ENCODE measurements around the gene WDR64. TPM values are rescaled to one million over a fixed set of nuclear protein-coding genes. Genes with fewer than 3 reads are reported as not detected.

The WDR64 gene
- total and polyA plus RNA-seq, 2 of the 13 experiments (the other 11 are each of a cell fraction or from before 2014, with no cell fraction given) = not detected

DNA sequence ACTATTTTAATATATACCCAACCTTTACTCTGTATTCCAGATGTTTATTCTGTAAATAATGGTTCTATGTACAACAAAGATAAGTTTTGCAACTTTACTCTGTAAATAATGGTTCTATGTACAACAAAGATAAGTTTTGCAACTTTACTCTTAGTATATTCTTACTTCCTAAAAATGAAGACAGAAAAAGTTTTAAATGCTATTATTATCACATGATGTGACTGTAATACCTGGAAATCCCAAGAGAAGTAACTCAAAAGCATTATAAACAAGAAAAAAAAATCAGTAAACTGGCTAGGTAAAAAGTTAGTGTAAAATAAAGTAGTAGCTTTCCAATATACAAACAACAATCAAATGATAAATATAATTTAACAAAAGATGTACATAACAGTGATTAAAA is 177.4 kb downstream of the WDR64 start:
- H3K36me3 ChIP-seq (replicated peaks in 1 of 2; ENCODE audit: control insufficient read depth in 1 of 2, insufficient read depth in 2 of 2, low read length in 2 of 2) = no peaks in the 10 kb centered on the region
- DNase-seq (ENCODE audit: low spot score) = no peak
- no peak overlapping the region for H3K27ac ChIP-seq (ENCODE audit: extremely low read length, insufficient read depth, low read length)
- ChIA-PET CTCF (ENCODE audit: low intra/inter-chr PET ratio, low total read pairs) (no interaction called here), POLR2A (no interaction called here)
- H3K9me3 ChIP-seq (ENCODE audit: low read length) = no peaks in the 10 kb centered on the region
- no peaks in the 10 kb centered on the region; a peak in 1 of 5 replicates for H3K27me3 ChIP-seq (ENCODE audit: control insufficient read depth in 1 of 2, insufficient read depth in 2 of 2, low read length in 2 of 2)
- BruUV-seq (replicated peaks) = no TSS peak
- H3K4me1 ChIP-seq (ENCODE audit: insufficient read depth, low read length) = no peaks in the 10 kb centered on the region
- no peaks in the 10 kb centered on the region for H4K20me1 ChIP-seq (ENCODE audit: insufficient read depth, low read length)
- intact Hi-C loops (cut with micrococcal nuclease; ENCODE audit: unreplicated experiment) = no loop called here
- no peak for ATAC-seq
- H3K9ac ChIP-seq (ENCODE audit: insufficient read depth, low read depth, low read length) = no peak overlapping the region
- no peak for FAIRE-seq
- H3K4me2 ChIP-seq (ENCODE audit: low read depth, low read length) = no peak overlapping the region
- H2AFZ ChIP-seq (ENCODE audit: low read length) = no peak overlapping the region
- TF ChIP-seq, protein P1, sequence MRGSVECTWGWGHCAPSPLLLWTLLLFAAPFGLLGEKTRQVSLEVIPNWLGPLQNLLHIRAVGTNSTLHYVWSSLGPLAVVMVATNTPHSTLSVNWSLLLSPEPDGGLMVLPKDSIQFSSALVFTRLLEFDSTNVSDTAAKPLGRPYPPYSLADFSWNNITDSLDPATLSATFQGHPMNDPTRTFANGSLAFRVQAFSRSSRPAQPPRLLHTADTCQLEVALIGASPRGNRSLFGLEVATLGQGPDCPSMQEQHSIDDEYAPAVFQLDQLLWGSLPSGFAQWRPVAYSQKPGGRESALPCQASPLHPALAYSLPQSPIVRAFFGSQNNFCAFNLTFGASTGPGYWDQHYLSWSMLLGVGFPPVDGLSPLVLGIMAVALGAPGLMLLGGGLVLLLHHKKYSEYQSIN (CRISPR knock-in tag; IDR thresholded peaks at IDR 0.05; ENCODE audit: borderline replicate concordance) = no peak
- TF ChIP-seq ZNF790 (CRISPR knock-in tag; IDR thresholded peaks at IDR 0.05; ENCODE audit: borderline replicate concordance) (no peak), FOXA3 (CRISPR knock-in tag; IDR thresholded peaks at IDR 0.05) (peak; percentile 41; the same call in 1 of the 2 replicates), ZNF317 (CRISPR knock-in tag; IDR thresholded peaks at IDR 0.05) (no peak), ZNF326 (CRISPR knock-in tag; IDR thresholded peaks at IDR 0.05; ENCODE audit: borderline replicate concordance) (no peak), FOXP1 (IDR thresholded peaks at IDR 0.05) (no peak), FOXP1 (CRISPR knock-in tag; IDR thresholded peaks at IDR 0.05) (0 out of 2 replicates have a peak, but pooled peaks have one; percentile 24), KAT2B (IDR thresholded peaks at IDR 0.05; ENCODE audit: borderline replicate concordance, low read depth, low read length) (no peak)
- TF ChIP-seq, protein P2, sequence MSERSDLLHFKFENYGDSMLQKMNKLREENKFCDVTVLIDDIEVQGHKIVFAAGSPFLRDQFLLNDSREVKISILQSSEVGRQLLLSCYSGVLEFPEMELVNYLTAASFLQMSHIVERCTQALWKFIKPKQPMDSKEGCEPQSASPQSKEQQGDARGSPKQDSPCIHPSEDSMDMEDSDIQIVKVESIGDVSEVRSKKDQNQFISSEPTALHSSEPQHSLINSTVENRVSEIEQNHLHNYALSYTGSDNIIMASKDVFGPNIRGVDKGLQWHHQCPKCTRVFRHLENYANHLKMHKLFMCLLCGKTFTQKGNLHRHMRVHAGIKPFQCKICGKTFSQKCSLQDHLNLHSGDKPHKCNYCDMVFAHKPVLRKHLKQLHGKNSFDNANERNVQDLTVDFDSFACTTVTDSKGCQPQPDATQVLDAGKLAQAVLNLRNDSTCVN (CRISPR knock-in tag; IDR thresholded peaks at IDR 0.05; ENCODE audit: borderline replicate concordance) = no peak
- TF ChIP-seq, protein P3, sequence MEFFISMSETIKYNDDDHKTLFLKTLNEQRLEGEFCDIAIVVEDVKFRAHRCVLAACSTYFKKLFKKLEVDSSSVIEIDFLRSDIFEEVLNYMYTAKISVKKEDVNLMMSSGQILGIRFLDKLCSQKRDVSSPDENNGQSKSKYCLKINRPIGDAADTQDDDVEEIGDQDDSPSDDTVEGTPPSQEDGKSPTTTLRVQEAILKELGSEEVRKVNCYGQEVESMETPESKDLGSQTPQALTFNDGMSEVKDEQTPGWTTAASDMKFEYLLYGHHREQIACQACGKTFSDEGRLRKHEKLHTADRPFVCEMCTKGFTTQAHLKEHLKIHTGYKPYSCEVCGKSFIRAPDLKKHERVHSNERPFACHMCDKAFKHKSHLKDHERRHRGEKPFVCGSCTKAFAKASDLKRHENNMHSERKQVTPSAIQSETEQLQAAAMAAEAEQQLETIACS (CRISPR knock-in tag; IDR thresholded peaks at IDR 0.05) = no peak
- TF ChIP-seq, protein P4, sequence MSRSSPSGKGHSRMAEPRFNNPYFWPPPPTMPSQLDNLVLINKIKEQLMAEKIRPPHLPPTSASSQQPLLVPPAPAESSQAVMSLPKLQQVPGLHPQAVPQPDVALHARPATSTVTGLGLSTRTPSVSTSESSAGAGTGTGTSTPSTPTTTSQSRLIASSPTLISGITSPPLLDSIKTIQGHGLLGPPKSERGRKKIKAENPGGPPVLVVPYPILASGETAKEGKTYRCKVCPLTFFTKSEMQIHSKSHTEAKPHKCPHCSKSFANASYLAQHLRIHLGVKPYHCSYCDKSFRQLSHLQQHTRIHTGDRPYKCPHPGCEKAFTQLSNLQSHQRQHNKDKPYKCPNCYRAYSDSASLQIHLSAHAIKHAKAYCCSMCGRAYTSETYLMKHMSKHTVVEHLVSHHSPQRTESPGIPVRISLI (CRISPR knock-in tag; IDR thresholded peaks at IDR 0.05; ENCODE audit: borderline replicate concordance) = no peak
- TF ChIP-seq, protein P5, sequence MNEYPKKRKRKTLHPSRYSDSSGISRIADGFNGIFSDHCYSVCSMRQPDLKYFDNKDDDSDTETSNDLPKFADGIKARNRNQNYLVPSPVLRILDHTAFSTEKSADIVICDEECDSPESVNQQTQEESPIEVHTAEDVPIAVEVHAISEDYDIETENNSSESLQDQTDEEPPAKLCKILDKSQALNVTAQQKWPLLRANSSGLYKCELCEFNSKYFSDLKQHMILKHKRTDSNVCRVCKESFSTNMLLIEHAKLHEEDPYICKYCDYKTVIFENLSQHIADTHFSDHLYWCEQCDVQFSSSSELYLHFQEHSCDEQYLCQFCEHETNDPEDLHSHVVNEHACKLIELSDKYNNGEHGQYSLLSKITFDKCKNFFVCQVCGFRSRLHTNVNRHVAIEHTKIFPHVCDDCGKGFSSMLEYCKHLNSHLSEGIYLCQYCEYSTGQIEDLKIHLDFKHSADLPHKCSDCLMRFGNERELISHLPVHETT (CRISPR knock-in tag; conservative IDR thresholded peaks at IDR 0.05) = no peak
- in situ Hi-C loops (cut with HindIII; ENCODE audit: extremely low pct_ligation_motif_present, low pct_unique_long_range_greater_than_20kb) = no loop called here
- no peak overlapping the region for H3K4me3 ChIP-seq (replicated peaks in 1 of 3; ENCODE audit: insufficient read depth in 1 of 3, low read depth in 2 of 3, low read length in 3 of 3)
- no peaks in the 10 kb centered on the region for H3K79me2 ChIP-seq (ENCODE audit: insufficient read depth, low read length)
